Lower lobe of right lung (tissue), 2 donors: Measurements from ENCODE around the gene RRP1. TPM values are rescaled to one million over a fixed set of nuclear protein-coding genes. Genes with fewer than 3 reads are reported as not detected.

Experiments
- ATAC-seq, 2 donors: fragments of 200-7000 bp; cut with Tn5 transposase; one replicate each; pipeline ENCODE4 v1.9.1; 2020 to 2022; ENCODE audit warnings: mild to moderate bottlenecking in 2 of 2, moderate library complexity in 2 of 2
- DNase-seq: peaks from one replicate; pipeline ENCODE4 v3.0.0-alpha.2; 2020
- H3K27ac ChIP-seq: fragments of 200-600 bp; one replicate; pipeline ENCODE4 v1.8.0; 2022
- H3K27me3 ChIP-seq: fragments of 200-600 bp; one replicate; pipeline ENCODE4 v1.8.0; 2022; ENCODE audit warnings: low read depth
- H3K36me3 ChIP-seq: fragments of 200-600 bp; one replicate; pipeline ENCODE4 v1.8.0; 2022; ENCODE audit warnings: mild to moderate bottlenecking
- H3K4me1 ChIP-seq: fragments of 200-600 bp; one replicate; pipeline ENCODE4 v1.8.0; 2022
- H3K4me3 ChIP-seq: fragments of 200-600 bp; one replicate; pipeline ENCODE4 v1.8.0; 2022; ENCODE audit warnings: mild to moderate bottlenecking
- H3K9me3 ChIP-seq: fragments of 200-600 bp; one replicate; pipeline ENCODE4 v1.8.0; 2022
- CTCF ChIP-seq: fragments of 200-600 bp; IDR thresholded peaks from one replicate; pipeline ENCODE4 v1.8.0; 2022; ENCODE audit warnings: antibody characterized with exemption, mild to moderate bottlenecking
- intact Hi-C: fragments of 100-400 bp; cut with DNase I; formaldehyde crosslinking; loops from one replicate; pipeline ENCODE4 v1.11.0; 2022
- total RNA-seq: library from RNA; stranded (reverse); fragmentation: NEBNext Ultra II Directional; extraction: Animal tissue kit (Norgen Biotek cat#: 25700); gene quantifications from one replicate; pipeline ENCODE4 v1.2.1, GENCODE V29; 2021
- donor health status: DM: no; HTN: yes; CAD: no; lungs with severe emphysema.

RRP1 gene
- total RNA-seq, 1 donor from 2014 or later, result 13.6 TPM

- TF ChIP-seq CTCF, result no peak
- H3K9me3 ChIP-seq, result no peaks in the 10 kb centered on the region
- H3K27me3 ChIP-seq, result no peaks in the 10 kb centered on the region
- intact Hi-C loops, result no loop called here
- H3K4me1 ChIP-seq, result peaks cover 11% of the 10 kb centered on the region
- DNase-seq, result no peak
- H3K27ac ChIP-seq, result peak overlapping the region; percentile 58
- H3K4me3 ChIP-seq, result no peak overlapping the region
- no peak for ATAC-seq
- H3K36me3 ChIP-seq, result no peaks in the 10 kb centered on the region
Measured at GRCh38 chr21:43781846-43782245, 7.5 kb upstream of the RRP1 start.

- no peaks in the 10 kb centered on the region for H3K27me3 ChIP-seq
- peaks cover 11% of the 10 kb centered on the region for H3K4me1 ChIP-seq
- TF ChIP-seq CTCF, result no peak
- no peaks in the 10 kb centered on the region for H3K9me3 ChIP-seq
- no peaks in the 10 kb centered on the region for H3K36me3 ChIP-seq
- DNase-seq (no peak), ATAC-seq (peak; percentile 58 to 83)
- intact Hi-C loops, result no loop called here
- H3K4me3 ChIP-seq, result no peak overlapping the region
- peak overlapping the region; percentile 58 for H3K27ac ChIP-seq
Measured at GRCh38 chr21:43782431-43783097, 6.8 kb upstream of the RRP1 start.

- no peak for TF ChIP-seq CTCF
- peak; percentile 75 to 84 for ATAC-seq
- DNase-seq, result no peak
- peak overlapping the region; percentile 58 for H3K27ac ChIP-seq
- H3K4me3 ChIP-seq, result no peak overlapping the region
- H3K36me3 ChIP-seq, result no peaks in the 10 kb centered on the region
- H3K4me1 ChIP-seq, result peaks cover 11% of the 10 kb centered on the region
- H3K27me3 ChIP-seq, result no peaks in the 10 kb centered on the region
- H3K9me3 ChIP-seq, result no peaks in the 10 kb centered on the region
- intact Hi-C loops, result no loop called here
Measured at GRCh38 chr21:43783098-43783700, 6.2 kb upstream of the RRP1 start.

GRCh38 chr21:43785134-43785533, 4.2 kb upstream of the RRP1 start:
- Histone ChIP-seq H3K36me3 (no peaks in the 10 kb centered on the region), H3K4me3 (no peak overlapping the region), H3K9me3 (no peaks in the 10 kb centered on the region), H3K27ac (no peak overlapping the region), H3K27me3 (no peaks in the 10 kb centered on the region), H3K4me1 (peaks cover 19% of the 10 kb centered on the region)
- no peak for ATAC-seq
- intact Hi-C loops, result no loop called here
- DNase-seq, result no peak
- TF ChIP-seq CTCF, result no peak

GRCh38 chr21:43786300-43786806, 3.0 kb upstream of the RRP1 start:
- Histone ChIP-seq H3K27me3 (no peaks in the 10 kb centered on the region), H3K36me3 (peaks cover 2% of the 10 kb centered on the region), H3K4me1 (peaks cover 31% of the 10 kb centered on the region), H3K4me3 (no peak overlapping the region), H3K9me3 (no peaks in the 10 kb centered on the region), H3K27ac (no peak overlapping the region)
- no peak for TF ChIP-seq CTCF
- DNase-seq (no peak), ATAC-seq (no peak)
- intact Hi-C loops, result no loop called here
